PC-9 (cell line): ENCODE results near the gene NKAIN2. TPM values are rescaled to one million over a fixed set of nuclear protein-coding genes. Genes with fewer than 3 reads are reported as not detected.

Experiments used
- BruUV-seq: library from RNA; stranded (reverse); fragments of 400-500 nt; replicated peaks from 2 replicates; lab custom pipeline; 2021; lab: Mats Ljungman, UMichigan
- CTCF ChIA-PET: fragments of 300-600 bp; sonication (Branson Sonifier 250); formaldehyde crosslinking; loops from one replicate; lab custom pipeline; 2022; ENCODE audit warnings: antibody characterized with exemption; lab: Charles Lee
- POLR2A ChIA-PET: fragments of 300-600 bp; sonication (Branson Sonifier 250); formaldehyde crosslinking; loops from one replicate; lab custom pipeline; 2022; ENCODE audit warnings: antibody characterized with exemption; ENCODE audit not compliant: unreplicated experiment; lab: Charles Lee
- DNase-seq, 2 experiments: peaks; one replicate each; pipeline versions ENCODE4 v3.0.0 to v3.0.0-alpha.2; 2015 to 2022; ENCODE audit warnings: mixed read lengths in 1 of 2
- H2AFZ ChIP-seq: fragments of 200-600 bp; sonication (generic); 2 replicates; pipeline ENCODE4 v1.8.1; 2017; ENCODE audit warnings: antibody characterized with exemption
- H3F3A ChIP-seq: fragments of 200-600 bp; sonication (generic); 2 replicates; pipeline ENCODE4 v1.8.1; 2017; ENCODE audit warnings: antibody characterized with exemption, mild to moderate bottlenecking, low read depth; ENCODE audit not compliant: insufficient read depth
- H3K27ac ChIP-seq: fragments of 200-600 bp; sonication (generic); 2 replicates; pipeline ENCODE4 v1.6.1; 2016; ENCODE audit warnings: mixed run types
- H3K27me3 ChIP-seq: fragments of 200-600 bp; sonication (generic); 2 replicates; pipeline ENCODE4 v1.6.1; 2016; ENCODE audit warnings: low read depth, mixed run types; ENCODE audit not compliant: insufficient read depth
- H3K36me3 ChIP-seq: fragments of 200-600 bp; sonication (generic); 2 replicates; pipeline ENCODE4 v1.6.1; 2016; ENCODE audit warnings: low read depth, mixed run types
- H3K4me1 ChIP-seq: fragments of 200-600 bp; sonication (generic); replicated peaks from 2 replicates; pipeline ENCODE4 v1.6.1; 2016; ENCODE audit warnings: mixed run types; ENCODE audit not compliant: insufficient read depth
- H3K4me2 ChIP-seq: fragments of 200-600 bp; sonication (generic); 2 replicates; pipeline ENCODE4 v1.6.1; 2017; ENCODE audit warnings: mixed run types
- H3K4me3 ChIP-seq: fragments of 200-600 bp; sonication (generic); 2 replicates; pipeline ENCODE4 v1.6.1; 2016; ENCODE audit warnings: mixed run types
- H3K79me2 ChIP-seq: fragments of 200-600 bp; sonication (generic); 2 replicates; pipeline ENCODE4 v1.6.1; 2017; ENCODE audit warnings: low read depth, mixed run types
- H3K9me2 ChIP-seq: fragments of 200-600 bp; sonication (generic); 2 replicates; pipeline ENCODE4 v1.8.1; 2017; ENCODE audit warnings: mild to moderate bottlenecking; ENCODE audit not compliant: insufficient read depth
- H3K9me3 ChIP-seq: fragments of 200-600 bp; sonication (generic); 2 replicates; pipeline ENCODE4 v1.8.1; 2016; ENCODE audit warnings: low read depth; ENCODE audit not compliant: insufficient read depth
- H4K20me1 ChIP-seq: fragments of 200-600 bp; sonication (generic); 2 replicates; pipeline ENCODE4 v1.8.1; 2017; ENCODE audit not compliant: insufficient read depth
- EZH2 ChIP-seq: fragments of 200-600 bp; sonication (generic); IDR thresholded peaks from 2 replicates; pipeline ENCODE4 v1.8.0; 2017; ENCODE audit warnings: antibody characterized with exemption, low read depth
- intact Hi-C: fragments of 100-400 bp; cut with micrococcal nuclease; formaldehyde crosslinking; loops from one replicate; pipeline ENCODE4 v1.10.0; 2022; ENCODE audit not compliant: unreplicated experiment
- total RNA-seq: library from RNA; stranded (reverse); gene quantifications from 2 replicates; pipeline ENCODE4 v1.2.3, GENCODE V29; 2021
- TF ChIP-seq, protein P1 (sequence below): fragments of 200-600 bp; sonication (generic); conservative IDR thresholded peaks from 2 replicates; pipeline ENCODE4 v1.6.1; 2017; ENCODE audit warnings: mixed run types, antibody characterized with exemption, mild to moderate bottlenecking, moderate library complexity

Gene NKAIN2
- total RNA-seq, 1 experiment from 2014 or later: not detected

DNA sequence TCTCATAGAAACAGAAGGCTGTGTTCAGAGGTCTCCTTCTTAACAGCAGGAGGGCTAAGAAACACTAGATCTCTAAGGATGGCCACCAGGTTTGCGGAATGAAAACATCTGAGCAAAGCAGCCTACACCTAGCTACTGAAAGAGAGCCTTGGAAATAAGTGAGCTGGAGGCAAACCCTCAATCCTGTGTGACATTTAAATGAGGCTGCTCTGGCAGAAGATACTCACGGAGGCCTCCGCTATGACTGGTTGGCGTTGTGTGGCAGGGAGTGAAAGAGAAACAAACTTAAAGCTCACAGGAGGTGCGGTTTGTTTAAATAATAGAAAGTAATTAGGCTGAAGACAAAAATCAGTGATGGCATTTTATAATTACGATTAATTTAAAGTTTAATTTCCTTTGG, 996.6 kb downstream of the NKAIN2 start:
- no peaks in the 10 kb centered on the region for H3K79me2 ChIP-seq
- CTCF ChIA-PET: no interaction called here
- H4K20me1 ChIP-seq: no peaks in the 10 kb centered on the region
- H3K4me3 ChIP-seq: no peak overlapping the region
- no peak for TF ChIP-seq EZH2
- TF ChIP-seq, protein P1, sequence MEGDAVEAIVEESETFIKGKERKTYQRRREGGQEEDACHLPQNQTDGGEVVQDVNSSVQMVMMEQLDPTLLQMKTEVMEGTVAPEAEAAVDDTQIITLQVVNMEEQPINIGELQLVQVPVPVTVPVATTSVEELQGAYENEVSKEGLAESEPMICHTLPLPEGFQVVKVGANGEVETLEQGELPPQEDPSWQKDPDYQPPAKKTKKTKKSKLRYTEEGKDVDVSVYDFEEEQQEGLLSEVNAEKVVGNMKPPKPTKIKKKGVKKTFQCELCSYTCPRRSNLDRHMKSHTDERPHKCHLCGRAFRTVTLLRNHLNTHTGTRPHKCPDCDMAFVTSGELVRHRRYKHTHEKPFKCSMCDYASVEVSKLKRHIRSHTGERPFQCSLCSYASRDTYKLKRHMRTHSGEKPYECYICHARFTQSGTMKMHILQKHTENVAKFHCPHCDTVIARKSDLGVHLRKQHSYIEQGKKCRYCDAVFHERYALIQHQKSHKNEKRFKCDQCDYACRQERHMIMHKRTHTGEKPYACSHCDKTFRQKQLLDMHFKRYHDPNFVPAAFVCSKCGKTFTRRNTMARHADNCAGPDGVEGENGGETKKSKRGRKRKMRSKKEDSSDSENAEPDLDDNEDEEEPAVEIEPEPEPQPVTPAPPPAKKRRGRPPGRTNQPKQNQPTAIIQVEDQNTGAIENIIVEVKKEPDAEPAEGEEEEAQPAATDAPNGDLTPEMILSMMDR: no peak
- H3F3A ChIP-seq: no peaks in the 10 kb centered on the region
- peaks cover 10% of the 10 kb centered on the region; the same call in 1 of the 2 replicates for H3K27me3 ChIP-seq
- no peak overlapping the region for H3K27ac ChIP-seq
- no peak for DNase-seq
- 0 out of 2 replicates have a peak, but pooled peaks cover 4% of the 10 kb centered on the region for H3K9me3 ChIP-seq
- H3K9me2 ChIP-seq: no peaks in the 10 kb centered on the region
- no peak overlapping the region for H3K4me2 ChIP-seq
- no peaks in the 10 kb centered on the region for H3K4me1 ChIP-seq
- H2AFZ ChIP-seq: no peak overlapping the region
- H3K36me3 ChIP-seq: no peaks in the 10 kb centered on the region
- no TSS peak for BruUV-seq
- POLR2A ChIA-PET: interaction anchor here (0.5 kb wide), 1 partner anchor 85 kb away, joined by 6 read pairs; no protein-coding TSS in a partner anchor
- intact Hi-C loops: no loop called here

DNA sequence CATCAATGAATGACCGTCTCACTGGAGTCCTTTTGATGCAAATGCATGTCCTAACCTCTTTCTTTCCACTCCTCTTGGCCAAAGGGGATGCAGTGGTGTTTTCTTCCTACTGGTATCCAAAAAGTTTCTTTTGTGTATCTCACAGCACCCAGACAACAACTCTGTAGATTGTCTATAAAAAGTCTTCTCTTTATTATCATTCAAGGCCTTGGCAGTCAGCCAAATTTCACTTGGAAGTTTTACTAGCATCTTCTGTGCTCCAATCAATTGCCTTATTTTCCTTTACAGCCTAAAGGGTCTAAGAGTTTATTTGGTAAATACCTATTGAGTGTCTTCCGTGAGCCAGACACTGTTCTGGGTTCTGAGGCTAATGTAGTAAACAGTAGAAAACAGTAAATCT, 1008.4 kb downstream of the NKAIN2 start:
- TF ChIP-seq, protein P1: no peak
- TF ChIP-seq EZH2: no peak

DNA sequence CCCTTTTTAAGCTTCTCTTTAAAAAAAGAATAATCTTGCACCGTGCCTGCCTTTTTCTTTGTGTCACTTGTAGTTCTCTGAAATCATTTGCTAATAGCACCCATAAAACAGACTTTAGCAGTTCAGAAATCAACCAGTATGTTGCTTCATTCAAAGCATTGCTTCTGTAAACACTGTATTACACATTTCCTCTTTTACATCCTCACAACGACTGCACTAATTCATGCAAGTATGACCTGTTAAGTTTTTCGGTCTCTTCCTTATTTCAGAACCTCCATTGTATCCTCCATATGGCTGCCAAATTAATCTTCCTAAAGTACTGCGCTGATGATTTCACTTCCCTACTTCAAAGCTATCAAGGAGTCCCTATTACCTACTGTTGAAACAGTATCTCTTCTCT, 1015.7 kb downstream of the NKAIN2 start:
- no peak for DNase-seq
- CTCF ChIA-PET: no interaction called here
- no TSS peak for BruUV-seq

More for the DNA sequence above, 1008.4 kb downstream of the NKAIN2 start:
- H3F3A ChIP-seq: no peaks in the 10 kb centered on the region
- H3K79me2 ChIP-seq: no peaks in the 10 kb centered on the region
- H3K27ac ChIP-seq: no peak overlapping the region
- H3K4me1 ChIP-seq: no peaks in the 10 kb centered on the region
- H3K27me3 ChIP-seq: peaks cover 13% of the 10 kb centered on the region; the same call in 1 of the 2 replicates
- no peaks in the 10 kb centered on the region for H3K9me3 ChIP-seq
- no peak overlapping the region for H2AFZ ChIP-seq
- CTCF ChIA-PET: no interaction called here
- no peaks in the 10 kb centered on the region for H3K9me2 ChIP-seq
- DNase-seq: no peak
- H3K4me3 ChIP-seq: no peak overlapping the region
- no peaks in the 10 kb centered on the region for H4K20me1 ChIP-seq
- intact Hi-C loops: no loop called here
- H3K4me2 ChIP-seq: no peak overlapping the region
- no TSS peak for BruUV-seq
- H3K36me3 ChIP-seq: no peaks in the 10 kb centered on the region
- POLR2A ChIA-PET: no interaction called here

More for the DNA sequence above, 1015.7 kb downstream of the NKAIN2 start:
- Histone ChIP-seq H3K36me3 (no peaks in the 10 kb centered on the region), H3K9me2 (no peaks in the 10 kb centered on the region), H2AFZ (no peak overlapping the region), H3K4me2 (peak overlapping the region; percentile 34), H3K4me3 (no peak overlapping the region), H3K27ac (no peak overlapping the region), H3K9me3 (no peaks in the 10 kb centered on the region; the same call in 1 of the 2 replicates), H3K79me2 (no peaks in the 10 kb centered on the region), H3K27me3 (peaks cover 4% of the 10 kb centered on the region; the same call in 1 of the 2 replicates), H4K20me1 (no peaks in the 10 kb centered on the region), H3K4me1 (no peaks in the 10 kb centered on the region), H3F3A (no peaks in the 10 kb centered on the region)
- no peak for TF ChIP-seq EZH2
- TF ChIP-seq, protein P1: no peak
- POLR2A ChIA-PET: no interaction called here
- intact Hi-C loops: no loop called here
